HPDE6-E6E7 (cell line): ENCODE data around the gene CLCN5.

ENCODE experiments used
- DNase-seq: peaks from one replicate; pipeline ENCODE4 v3.0.0; 2011; ENCODE audit warnings: missing footprints; ENCODE audit errors: extremely low spot score

The CLCN5 gene

DNA sequence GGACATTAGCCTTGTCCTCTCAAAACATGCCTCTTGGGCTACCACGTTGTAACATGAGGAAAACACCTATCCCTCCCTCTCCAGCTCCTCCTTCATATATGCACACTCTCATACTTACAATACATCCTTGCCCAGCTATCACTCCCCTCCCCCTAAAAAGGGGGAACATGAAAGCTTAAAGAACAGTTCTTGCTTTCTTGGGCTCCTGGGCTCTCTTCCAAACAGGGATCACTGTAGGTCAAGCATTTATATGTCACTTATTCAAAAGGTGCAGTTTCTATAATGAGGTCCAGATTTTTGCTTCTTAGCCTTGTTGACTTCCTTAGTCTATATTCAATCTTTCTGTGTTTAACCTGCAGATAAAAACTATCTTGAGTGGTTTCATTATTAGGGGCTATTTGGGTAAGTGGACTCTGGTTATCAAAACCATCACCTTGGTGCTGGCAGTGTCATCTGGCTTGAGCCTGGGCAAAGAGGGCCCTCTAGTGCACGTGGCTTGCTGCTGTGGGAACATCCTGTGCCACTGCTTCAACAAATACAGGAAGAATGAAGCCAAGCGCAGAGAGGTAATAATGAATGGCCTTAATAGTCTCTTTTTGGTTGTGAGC lies 159.0 kb downstream of the CLCN5 start:
- no peak for DNase-seq

DNA sequence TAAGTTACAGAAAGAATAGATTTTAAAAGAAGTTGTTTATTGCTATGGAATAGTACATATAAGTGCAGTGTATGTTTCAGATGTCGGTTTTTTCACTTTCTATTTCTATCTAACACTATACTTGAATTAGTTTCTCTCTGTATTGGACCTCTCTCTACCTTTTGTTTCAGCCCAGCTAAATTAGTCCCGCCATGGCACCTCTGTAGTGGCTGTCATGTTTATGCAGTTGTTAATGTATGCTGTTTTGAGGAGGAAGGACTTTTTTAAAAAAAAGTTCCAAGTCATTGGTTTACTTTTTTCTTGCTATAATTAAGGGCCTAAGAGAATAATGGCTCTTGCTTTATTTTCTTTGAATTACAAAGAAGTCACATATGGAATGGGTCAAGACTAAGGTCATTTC lies 160.3 kb downstream of the CLCN5 start:
- DNase-seq = no peak

DNA sequence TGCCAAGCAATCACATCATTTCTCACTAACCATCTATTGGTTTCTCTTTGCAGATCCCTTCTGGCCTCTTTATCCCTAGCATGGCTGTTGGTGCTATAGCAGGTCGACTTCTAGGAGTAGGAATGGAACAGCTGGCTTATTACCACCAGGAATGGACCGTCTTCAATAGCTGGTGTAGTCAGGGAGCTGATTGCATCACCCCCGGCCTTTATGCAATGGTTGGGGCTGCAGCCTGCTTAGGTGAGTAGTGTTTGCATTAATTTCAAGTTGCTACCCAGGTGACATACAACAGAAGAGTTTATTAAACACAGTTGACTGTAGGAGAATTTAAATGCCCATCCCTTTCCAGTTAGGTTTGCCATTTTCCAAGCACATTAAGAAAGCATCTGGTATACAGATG lies 166.2 kb downstream of the CLCN5 start:
- DNase-seq = no peak

DNA sequence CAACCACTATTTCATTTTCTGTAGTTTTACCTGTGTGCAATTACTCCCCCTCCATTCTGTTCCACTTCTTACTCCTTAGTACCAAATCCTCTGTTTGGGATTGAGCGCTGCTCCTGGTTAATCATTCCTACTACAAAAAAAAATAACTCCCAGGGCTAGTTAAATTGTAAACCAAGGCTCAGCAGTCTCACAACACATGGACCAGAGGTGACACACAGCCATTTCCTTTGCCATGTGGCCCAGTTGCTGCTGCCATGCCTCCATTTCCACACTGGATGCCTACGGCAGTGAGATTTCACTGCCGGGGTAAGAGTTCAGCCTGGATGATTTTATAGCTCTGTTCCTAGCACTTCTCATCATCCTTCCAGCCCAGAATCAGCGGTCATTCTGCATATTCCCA lies 171.2 kb downstream of the CLCN5 start:
- DNase-seq = no peak

DNA sequence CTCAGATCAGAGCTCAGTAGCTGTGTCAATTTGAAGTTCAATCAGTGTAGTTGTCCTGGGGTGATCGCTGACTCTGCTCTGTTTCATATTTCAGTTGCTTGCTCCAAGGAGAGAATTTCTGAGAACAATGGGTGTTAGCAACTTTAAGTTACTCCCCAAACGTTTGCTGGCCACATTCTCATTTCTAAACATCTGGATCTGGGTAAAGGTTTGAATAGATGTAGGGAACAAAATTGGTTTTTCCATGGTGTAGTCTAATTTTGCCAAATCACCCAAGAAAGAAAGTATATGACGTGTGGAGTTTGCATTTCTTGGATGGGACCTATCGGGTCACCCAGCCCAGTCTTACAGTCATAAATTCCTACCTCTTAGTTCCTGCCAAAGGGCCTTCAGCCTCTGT lies 174.7 kb downstream of the CLCN5 start:
- DNase-seq = no peak

DNA sequence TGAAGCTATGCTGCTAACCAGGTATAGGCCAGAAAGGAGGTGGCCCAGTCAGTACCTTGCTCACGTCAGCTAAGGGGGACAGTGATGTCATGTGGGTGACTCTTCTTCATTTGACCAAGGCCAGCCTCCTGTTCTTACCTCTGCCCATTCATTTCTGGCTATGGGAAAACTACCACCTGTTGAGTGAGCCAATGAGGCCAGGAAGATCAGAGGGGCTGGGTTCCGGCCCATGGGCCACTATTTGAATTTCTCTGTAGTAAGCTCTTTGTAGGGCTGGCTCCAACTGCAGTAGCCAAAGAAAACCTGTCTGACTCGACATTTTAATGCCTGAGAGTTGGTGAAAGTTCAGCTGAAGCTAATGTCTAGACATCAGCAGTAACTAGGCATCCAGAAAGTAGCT lies 175.8 kb downstream of the CLCN5 start:
- no peak for DNase-seq

DNA sequence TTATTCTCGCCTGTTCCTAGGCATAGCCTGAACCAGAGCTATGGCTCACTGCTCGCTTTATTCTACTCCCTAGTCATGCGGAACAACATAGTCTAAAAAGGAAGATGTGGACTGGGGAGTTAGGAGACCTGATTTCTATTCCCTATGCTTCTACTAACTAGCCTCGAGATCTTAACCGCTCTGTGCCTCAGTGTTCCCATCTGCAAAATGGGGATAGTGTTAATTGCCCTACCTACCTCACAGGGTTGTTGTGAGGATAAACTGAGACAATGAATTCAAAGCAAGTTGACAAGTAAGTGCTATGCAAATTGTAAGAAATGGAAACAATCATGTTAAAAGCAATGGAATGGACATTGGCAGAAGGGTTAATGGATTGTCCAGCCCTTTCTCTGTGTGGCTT lies 176.4 kb downstream of the CLCN5 start:
- no peak for DNase-seq

DNA sequence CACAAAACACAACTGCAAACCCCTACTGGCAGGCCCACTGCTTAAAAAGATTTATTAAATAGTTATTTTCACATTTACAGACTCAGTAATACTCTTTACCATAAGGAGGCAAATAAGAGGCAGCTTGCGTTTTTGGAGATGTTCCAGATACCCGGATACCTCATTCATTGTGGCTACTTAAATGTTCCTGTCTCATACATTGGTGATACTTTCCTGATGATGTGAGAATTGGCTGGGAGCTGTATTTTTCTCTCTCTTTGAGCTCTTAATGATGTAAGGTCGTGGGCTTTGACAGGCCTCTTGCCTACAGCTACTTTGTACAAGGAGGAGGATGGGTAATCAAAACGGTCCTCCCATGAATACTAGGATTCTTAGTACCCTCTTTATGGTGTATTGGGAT lies 176.9 kb downstream of the CLCN5 start:
- no peak for DNase-seq

DNA sequence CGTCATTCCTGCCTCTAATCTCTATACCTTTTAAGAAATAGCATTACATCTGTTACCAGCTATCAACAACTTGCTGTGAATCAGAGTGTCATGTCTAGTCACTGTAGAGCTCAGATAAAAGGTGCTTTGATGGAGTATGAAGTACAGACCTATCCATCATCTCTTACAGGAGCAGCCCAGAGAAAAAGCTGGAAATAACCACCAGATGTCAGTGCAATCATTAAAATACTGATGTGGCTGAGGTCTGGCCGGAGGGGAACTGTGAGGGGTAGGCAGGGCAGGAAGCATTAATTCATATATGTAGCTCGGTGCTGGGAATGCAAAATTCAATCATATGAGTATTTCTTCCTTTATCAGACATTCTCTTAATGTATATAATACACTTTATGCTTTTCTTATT lies 177.8 kb downstream of the CLCN5 start:
- no peak for DNase-seq

DNA sequence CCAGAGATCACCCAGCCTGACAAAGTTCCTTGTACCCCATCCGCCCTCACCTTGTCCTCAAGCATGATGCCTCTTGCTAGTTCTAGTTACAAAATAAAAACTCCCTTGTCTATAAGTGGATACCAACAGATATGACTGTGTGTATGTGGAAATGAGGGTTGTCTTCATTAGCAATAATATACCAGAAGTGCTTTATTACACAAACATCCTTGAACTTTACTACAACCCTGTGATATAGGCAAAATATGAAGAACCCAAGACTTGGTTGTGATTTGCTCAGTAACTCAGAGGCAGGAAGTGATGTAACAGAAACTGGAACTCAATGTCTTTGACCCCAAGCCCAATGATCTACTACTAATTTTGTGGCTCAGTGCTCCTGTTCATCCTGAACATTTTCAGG lies 180.8 kb downstream of the CLCN5 start:
- no peak for DNase-seq

DNA sequence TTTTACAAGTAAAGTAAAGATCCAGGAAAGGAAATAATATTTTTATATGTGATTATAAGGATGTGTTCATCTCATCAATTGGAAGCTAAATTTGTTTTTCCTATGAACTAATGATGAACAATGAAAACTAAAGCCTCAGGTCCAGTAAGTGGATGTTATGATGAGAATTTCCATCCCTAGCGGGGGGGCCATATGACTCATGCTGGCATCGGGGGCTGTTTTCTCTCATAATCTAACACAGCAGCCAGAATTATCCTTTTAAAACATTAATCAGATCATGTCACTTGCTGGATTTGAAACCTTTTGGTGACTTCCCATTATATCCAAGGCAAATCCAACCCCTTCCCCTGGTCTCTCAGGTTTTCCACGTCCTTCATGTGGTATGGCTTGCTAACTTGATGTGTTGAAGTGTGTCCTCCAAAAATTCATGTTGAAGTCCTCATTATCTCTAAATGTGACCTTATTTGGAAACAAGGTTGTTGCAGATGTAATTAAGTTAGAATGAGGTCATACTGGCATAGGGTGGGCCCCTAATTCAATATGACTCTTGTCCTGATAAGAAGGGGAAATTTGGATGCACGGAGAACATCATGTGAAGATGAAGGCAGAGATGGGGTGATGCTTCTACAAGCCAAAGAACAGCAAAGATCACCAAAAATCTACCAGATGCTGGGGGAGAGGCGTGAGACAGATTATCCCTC lies 181.6 kb downstream of the CLCN5 start:
- no peak for DNase-seq

DNA sequence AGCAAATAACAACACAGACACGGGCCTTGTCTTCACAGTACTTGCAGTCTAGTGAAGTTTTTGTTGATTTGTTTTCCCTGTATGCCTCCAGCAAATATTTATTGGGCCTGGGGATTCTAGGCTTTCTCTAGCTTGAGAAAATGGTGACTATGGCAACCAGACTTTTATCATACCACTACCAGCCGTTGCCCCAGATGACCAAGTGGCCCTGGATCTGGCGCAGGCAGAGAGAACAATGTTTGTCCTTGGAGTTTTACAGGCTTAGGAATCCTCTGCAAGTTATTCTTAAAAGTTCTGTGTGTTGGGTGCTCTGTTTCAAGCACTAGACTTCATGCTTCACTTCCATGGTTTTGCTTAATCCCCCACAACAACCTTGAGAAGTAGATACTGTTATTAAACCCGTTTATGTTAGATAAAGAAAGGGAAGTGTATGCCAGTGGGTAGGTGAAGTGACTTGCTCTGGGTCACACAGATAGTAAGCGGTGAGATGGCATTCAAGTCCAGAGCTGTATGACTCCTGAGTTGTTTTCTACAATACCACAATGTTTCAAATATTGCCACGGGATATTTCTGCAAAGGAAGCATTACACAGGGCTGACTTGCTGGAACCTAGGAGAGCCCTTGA lies 183.8 kb downstream of the CLCN5 start:
- DNase-seq = no peak

DNA sequence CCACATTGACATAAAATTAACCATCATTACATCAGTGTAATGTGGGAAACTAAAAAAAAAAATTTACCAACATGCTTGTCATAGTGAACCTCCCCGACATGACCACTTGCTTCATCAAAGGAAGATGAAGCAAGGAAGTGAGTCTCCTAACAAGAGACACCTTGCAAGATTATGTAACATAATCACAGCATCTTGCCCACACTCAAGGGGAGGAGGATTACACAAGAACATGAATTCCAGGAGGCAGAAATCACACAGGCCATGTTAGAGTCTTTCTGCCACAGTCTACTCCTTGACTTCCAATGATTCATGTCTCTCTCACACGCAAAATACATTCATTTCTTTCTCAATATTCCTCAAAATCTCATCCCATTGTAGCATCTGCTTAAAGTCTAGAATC lies 185.1 kb downstream of the CLCN5 start:
- DNase-seq = no peak

DNA sequence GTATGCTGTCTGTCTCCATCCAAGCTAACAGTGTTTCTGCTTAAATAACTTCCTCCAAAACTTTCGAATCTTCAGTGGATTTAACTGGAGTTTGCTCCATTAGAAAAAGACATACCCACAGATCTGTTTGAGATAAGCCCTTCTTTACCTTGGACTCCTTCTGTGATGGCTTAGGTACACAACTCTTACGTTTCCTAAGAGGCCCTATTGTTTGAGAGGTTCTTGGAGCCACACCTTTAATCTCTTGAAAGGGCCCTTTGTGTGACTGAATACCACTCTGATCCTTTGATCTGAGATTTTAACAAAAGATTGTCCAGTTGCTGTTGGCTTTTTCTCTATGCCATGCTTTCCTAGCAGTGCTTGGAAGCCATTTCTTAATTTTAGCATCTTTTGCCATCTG lies 185.9 kb downstream of the CLCN5 start:
- no peak for DNase-seq

DNA sequence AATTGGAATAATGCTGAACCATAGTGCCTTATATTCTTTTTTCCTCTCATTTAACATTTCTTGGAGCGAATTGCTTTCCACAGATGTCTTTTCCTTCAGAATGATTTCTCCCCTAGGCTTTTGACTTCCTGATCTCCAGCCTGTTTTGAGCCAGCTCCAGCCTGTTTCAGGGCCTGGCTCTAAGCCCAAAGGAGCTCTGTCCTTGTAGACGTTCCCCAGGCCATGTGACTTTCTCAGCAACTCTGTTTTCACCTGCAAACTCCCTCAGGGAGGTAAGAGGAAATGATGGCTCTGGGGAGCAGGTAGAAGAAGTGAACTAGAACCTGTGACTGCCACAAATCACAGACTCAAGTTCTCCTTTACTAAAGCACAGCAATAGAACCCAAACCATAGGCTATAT lies 189.3 kb downstream of the CLCN5 start:
- no peak for DNase-seq

DNA sequence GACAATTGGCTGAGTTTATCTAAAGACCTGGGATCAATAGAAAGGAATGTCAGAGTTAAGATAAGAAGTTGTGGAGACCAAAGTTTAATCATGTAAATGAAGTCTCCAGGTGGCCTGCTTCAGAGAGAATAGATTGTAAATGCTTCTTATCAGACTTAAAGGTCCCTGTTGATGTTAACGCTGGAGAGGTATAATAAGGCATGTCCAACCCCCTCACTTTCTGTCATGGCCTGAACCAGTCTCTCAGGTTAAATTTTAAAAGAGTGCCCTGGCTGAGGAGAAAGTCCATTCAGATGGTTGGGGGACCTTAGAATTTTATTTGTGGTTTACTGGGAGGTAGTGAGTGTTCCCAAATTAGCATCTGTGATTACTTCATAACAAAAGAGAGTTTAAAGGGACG lies 191.7 kb downstream of the CLCN5 start:
- no peak for DNase-seq

DNA sequence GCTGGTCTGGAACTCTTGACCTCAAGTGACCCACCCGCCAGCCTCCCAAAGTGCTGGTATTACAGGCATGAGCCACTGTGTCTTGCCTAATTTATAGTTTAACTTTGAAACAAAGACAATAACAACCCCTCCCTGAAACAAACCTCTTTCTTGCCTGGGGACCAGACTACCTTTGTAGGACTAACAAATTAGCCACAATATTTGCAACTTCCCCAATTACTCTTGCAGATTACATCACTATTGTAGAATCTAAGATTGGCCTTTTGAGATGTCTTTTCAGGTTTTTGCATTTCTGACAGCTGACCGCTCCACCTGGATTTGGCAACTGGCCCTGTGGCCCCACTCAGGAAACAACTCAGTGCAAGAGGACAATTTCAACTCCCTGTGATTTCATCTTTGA lies 193.6 kb downstream of the CLCN5 start:
- DNase-seq = no peak

DNA sequence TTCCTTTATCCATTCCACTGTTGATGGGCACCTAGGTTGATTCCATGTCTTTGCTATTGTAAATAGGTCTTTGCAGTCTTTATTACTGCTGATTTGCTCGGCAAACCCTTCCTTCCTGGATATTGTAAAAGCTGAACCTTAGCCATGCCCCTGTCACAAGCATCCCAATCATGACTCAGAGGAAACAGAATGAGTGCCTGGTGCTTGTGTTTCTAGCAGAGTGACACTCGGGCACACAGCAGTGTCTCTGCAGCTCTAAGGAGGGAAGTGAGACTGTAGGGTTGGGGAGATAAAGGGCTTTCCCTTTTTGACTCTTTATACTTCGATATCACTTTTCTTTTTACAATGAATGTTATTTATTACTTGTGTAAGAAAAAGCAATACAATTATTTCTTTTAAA lies 195.1 kb downstream of the CLCN5 start:
- DNase-seq = no peak

DNA sequence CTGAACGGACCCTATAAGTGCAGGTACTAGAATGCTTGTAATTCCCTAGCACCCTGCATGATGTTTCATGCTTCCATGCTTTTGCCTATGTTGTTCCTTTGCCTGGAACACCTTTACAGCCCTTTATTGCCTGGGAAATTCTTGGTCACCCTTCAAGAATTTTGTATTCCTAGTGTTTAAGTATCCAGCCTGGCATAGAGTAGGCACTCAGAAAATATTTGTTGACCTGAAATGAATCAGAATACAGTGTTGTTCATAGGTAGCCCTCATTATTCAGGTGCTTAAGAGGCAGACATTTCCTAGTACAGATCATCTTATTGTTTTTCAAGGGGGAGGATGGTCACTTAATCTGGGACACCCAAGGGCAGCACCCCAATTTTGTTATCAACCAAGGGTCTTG lies 203.1 kb downstream of the CLCN5 start:
- DNase-seq = no peak

DNA sequence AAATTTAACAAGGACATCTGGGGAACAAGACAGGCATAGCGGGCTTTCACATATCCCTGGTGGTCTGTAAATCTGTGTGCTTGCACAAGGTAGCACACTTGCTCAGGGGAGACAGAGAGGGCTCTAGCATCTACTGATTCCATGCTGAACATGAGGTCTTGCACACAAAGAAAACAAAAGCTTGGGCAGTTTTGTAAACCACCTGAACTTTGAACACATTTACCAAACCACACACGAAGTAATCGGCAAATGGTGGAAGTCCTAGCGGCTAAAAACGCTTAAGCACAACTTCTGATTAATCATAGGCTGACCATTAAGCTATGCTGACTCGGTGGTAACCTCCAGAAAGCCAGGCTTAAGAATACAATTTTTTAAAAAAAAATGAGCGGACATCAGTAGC lies 225.6 kb downstream of the CLCN5 start:
- DNase-seq = no peak
